Gastroesophageal sphincter (tissue), 3 donors: ENCODE measurements around the gene RFX6.

Experiments used
- CTCF ChIP-seq, 4 experiments: fragments of 200-600 bp in 2 of 4; fragments of 450-650 bp in 2 of 4; sonication (generic) in 1 of 4; IDR thresholded peaks; one replicate each; pipeline ENCODE4 v1.5.1; 2017 to 2019; ENCODE audit warnings: antibody characterized with exemption in 4 of 4, mild to moderate bottlenecking in 2 of 4, moderate library complexity in 2 of 4
- EP300 ChIP-seq: sonication (generic); formaldehyde crosslinking; IDR thresholded peaks from one replicate; pipeline ENCODE4 v1.6.1; 2017; ENCODE audit warnings: antibody characterized with exemption, mild to moderate bottlenecking
- POLR2AphosphoS5 ChIP-seq: sonication (generic); formaldehyde crosslinking; IDR thresholded peaks from one replicate; pipeline ENCODE4 v1.6.1; 2017; ENCODE audit warnings: antibody characterized with exemption

- no peak for TF ChIP-seq EP300
- TF ChIP-seq POLR2AphosphoS5: no peak
- TF ChIP-seq CTCF (IDR thresholded peaks at IDR 0.05): no peak
These were observed 61.3 kb downstream of the RFX6 start for GRCh38 chr6:116938305-116938704.
